ENCODE results near the gene CARD11. TPM values are rescaled to one million over a fixed set of nuclear protein-coding genes. Genes with fewer than 3 reads are reported as not detected.

CARD11 gene
- total and polyA plus RNA-seq, 2 of the 13 experiments (the other 11 are each of a cell fraction or from before 2014, with no cell fraction given) = 0.04 TPM; not detected in 1

- TF ChIP-seq ZFX (CRISPR knock-in tag; IDR thresholded peaks at IDR 0.05; ENCODE audit: low read depth) = peak; percentile 93
- TF ChIP-seq ATF5 (CRISPR knock-in tag; IDR thresholded peaks at IDR 0.05; ENCODE audit: low read depth) = no peak
- no peak; the same call in 1 of the 2 replicates for TF ChIP-seq KDM4B (CRISPR knock-in tag; IDR thresholded peaks at IDR 0.05)
- TF ChIP-seq GFI1 (CRISPR knock-in tag; IDR thresholded peaks at IDR 0.05; ENCODE audit: borderline replicate concordance) = peak; percentile 98
- no peak for TF ChIP-seq MAFG (CRISPR knock-in tag; IDR thresholded peaks at IDR 0.05)
- no peak for TF ChIP-seq ZNF616 (CRISPR knock-in tag; IDR thresholded peaks at IDR 0.05; ENCODE audit: low read depth)
- TF ChIP-seq ZNF609 (CRISPR knock-in tag; IDR thresholded peaks at IDR 0.05; ENCODE audit: borderline replicate concordance) = peak; percentile 84; the same call in 1 of the 2 replicates
- no peak for TF ChIP-seq ZKSCAN8 (CRISPR knock-in tag; IDR thresholded peaks at IDR 0.05; ENCODE audit: borderline replicate concordance)
- TF ChIP-seq REST (IDR thresholded peaks at IDR 0.05; ENCODE audit: borderline replicate concordance in 1 of 2, low read depth in 1 of 2, low read length in 2 of 2) = peak in 1 of 2 experiments; percentile 18; a peak in 1 of 4 replicates
- TF ChIP-seq NFYB (CRISPR knock-in tag; IDR thresholded peaks at IDR 0.05) = peak; percentile 18; the same call in 1 of the 2 replicates
- TF ChIP-seq FOXA3 (CRISPR knock-in tag; IDR thresholded peaks at IDR 0.05) = peak; percentile 80
- TF ChIP-seq ARNTL (CRISPR knock-in tag; IDR thresholded peaks at IDR 0.05) = no peak
- TF ChIP-seq ZC3H13 (CRISPR knock-in tag; IDR thresholded peaks at IDR 0.05) = no peak
- 0 out of 2 replicates have a peak, but pooled peaks have one; percentile 22 for TF ChIP-seq ARID3A (IDR thresholded peaks at IDR 0.05; ENCODE audit: low read depth, low read length)
- no peak for TF ChIP-seq ZNF7 (CRISPR knock-in tag; IDR thresholded peaks at IDR 0.05)
- TF ChIP-seq NFIC (IDR thresholded peaks at IDR 0.05; ENCODE audit: low read length) = no peak
- peak; percentile 35; the same call in 1 of the 2 replicates for TF ChIP-seq CEBPB (IDR thresholded peaks at IDR 0.05; ENCODE audit: borderline replicate concordance, low read depth, low read length)
- no peak for TF ChIP-seq GLI4 (CRISPR knock-in tag; IDR thresholded peaks at IDR 0.05; ENCODE audit: borderline replicate concordance)
Observed at GRCh38 chr7:2863461-2864066, 180.1 kb downstream of the CARD11 start (continued).
